Liver (tissue), 9 donors: ENCODE results near the gene P4HB. TPM values are rescaled to one million over a fixed set of nuclear protein-coding genes. Genes with fewer than 3 reads are reported as not detected.
A peak's percentile ranks its signal among the peaks of the same experiment; 100 is the strongest.

ENCODE experiments used
- DNase-seq: peaks from one replicate; pipeline ENCODE4 v3.0.0-alpha.2; 2017; ENCODE audit warnings: low spot score
- H3K27ac ChIP-seq, 2 donors: one replicate each; pipeline ENCODE4 v1.7.0; 2013; ENCODE audit warnings: inconsistent platforms in 2 of 2, low read length in 2 of 2, control low read depth in 1 of 2, low read depth in 1 of 2, mild to moderate bottlenecking in 1 of 2
- H3K27me3 ChIP-seq, 4 donors: one replicate each; pipeline versions ENCODE4 v1.6.1 to v1.7.0; 2013; ENCODE audit warnings: low read length in 3 of 4, inconsistent platforms in 1 of 4, mild to moderate bottlenecking in 1 of 4, moderate library complexity in 1 of 4; ENCODE audit not compliant: control insufficient read depth in 4 of 4, insufficient read depth in 4 of 4
- H3K36me3 ChIP-seq, 4 donors: one replicate each; pipeline versions ENCODE4 v1.6.1 to v1.7.0; 2013; ENCODE audit warnings: low read length in 3 of 4, mild to moderate bottlenecking in 3 of 4, low read depth in 1 of 4, moderate library complexity in 1 of 4; ENCODE audit not compliant: control insufficient read depth in 4 of 4, insufficient read depth in 3 of 4
- H3K4me1 ChIP-seq, 4 donors: one replicate each; pipeline versions ENCODE4 v1.6.1 to v1.7.0; 2013; ENCODE audit warnings: low read length in 3 of 4, mild to moderate bottlenecking in 3 of 4, moderate library complexity in 1 of 4; ENCODE audit not compliant: control insufficient read depth in 4 of 4, insufficient read depth in 4 of 4
- H3K4me3 ChIP-seq, 3 donors: one replicate each; pipeline versions ENCODE4 v1.6.1 to v1.7.0; 2013; ENCODE audit warnings: low read length in 3 of 3, control low read depth in 1 of 3, low read depth in 1 of 3, mild to moderate bottlenecking in 1 of 3
- H3K9ac ChIP-seq, 2 donors: one replicate each; pipeline ENCODE4 v1.7.0; 2013; ENCODE audit warnings: low read length in 2 of 2, mild to moderate bottlenecking in 2 of 2, moderate library complexity in 2 of 2, control low read depth in 1 of 2, low read depth in 1 of 2
- H3K9me3 ChIP-seq, 4 donors: one replicate each; pipeline versions ENCODE4 v1.6.1 to v1.7.0; 2013; ENCODE audit warnings: low read length in 3 of 4; ENCODE audit not compliant: control insufficient read depth in 4 of 4
- ATF3 ChIP-seq: IDR thresholded peaks from 2 replicates; pipeline ENCODE4 v1.6.1; 2016; ENCODE audit warnings: antibody characterized with exemption
- CTCF ChIP-seq: fragments of 150-350 bp; IDR thresholded peaks from 2 replicates; pipeline ENCODE4 v1.5.1; 2017; ENCODE audit warnings: improper control_type of control experiment, low read depth, low read length; ENCODE audit not compliant: missing input control
- FOXA1 ChIP-seq: IDR thresholded peaks from 2 replicates; pipeline ENCODE4 v1.6.1; 2016; ENCODE audit warnings: antibody characterized with exemption
- FOXA2 ChIP-seq: IDR thresholded peaks from 2 replicates; pipeline ENCODE4 v1.6.1; 2016; ENCODE audit warnings: antibody characterized with exemption
- GABPA ChIP-seq, 2 donors: IDR thresholded peaks in 1 of 2; conservative IDR thresholded peaks in 1 of 2; 2 replicates each; pipeline ENCODE4 v1.6.1; 2016; ENCODE audit warnings: antibody characterized with exemption in 2 of 2, mild to moderate bottlenecking in 1 of 2, moderate library complexity in 1 of 2
- HNF4A ChIP-seq, 2 donors: conservative IDR thresholded peaks; 2 replicates each; pipeline ENCODE4 v1.6.1; 2016; ENCODE audit warnings: antibody characterized with exemption in 2 of 2, mild to moderate bottlenecking in 2 of 2
- HNF4G ChIP-seq: IDR thresholded peaks from 2 replicates; pipeline ENCODE4 v1.6.1; 2016; ENCODE audit warnings: antibody characterized with exemption
- MAX ChIP-seq: IDR thresholded peaks from 2 replicates; pipeline ENCODE4 v1.6.1; 2016; ENCODE audit warnings: antibody characterized with exemption
- NR2F2 ChIP-seq: IDR thresholded peaks from 2 replicates; pipeline ENCODE4 v1.6.1; 2016; ENCODE audit warnings: antibody characterized with exemption
- REST ChIP-seq: IDR thresholded peaks from 2 replicates; pipeline ENCODE4 v1.6.1; 2016; ENCODE audit warnings: antibody characterized with exemption, mild to moderate bottlenecking
- RXRA ChIP-seq, 2 donors: IDR thresholded peaks; 2 replicates each; pipeline ENCODE4 v1.6.1; 2017 to 2018; ENCODE audit warnings: antibody characterized with exemption in 2 of 2, mild to moderate bottlenecking in 1 of 2
- SP1 ChIP-seq: IDR thresholded peaks from 2 replicates; pipeline ENCODE4 v1.6.1; 2018; ENCODE audit warnings: antibody characterized with exemption, mild to moderate bottlenecking
- TAF1 ChIP-seq: conservative IDR thresholded peaks from 2 replicates; pipeline ENCODE4 v1.6.1; 2016; ENCODE audit warnings: antibody characterized with exemption, mild to moderate bottlenecking
- ZBTB33 ChIP-seq: IDR thresholded peaks from 2 replicates; pipeline ENCODE4 v1.6.1; 2016; ENCODE audit warnings: antibody characterized with exemption
- WGBS: extraction: QIAGEN DNeasy Blood & Tissue Kit; methylation state at CpG from one replicate; pipeline ENCODE4 v1.1.7; 2013; 5-methylcytosine and 5-hydroxymethylcytosine counted together
- polyA plus RNA-seq, 2 donors: library from polyadenylated mRNA; stranded (reverse) in 1 of 2; unstranded in 1 of 2; fragments of 200-250 nt in 1 of 2; fragments of >200 nt in 1 of 2; fragmentation: Nextera tagmentation in 1 of 2; extraction: Ambion mirVana in 1 of 2; gene quantifications; one replicate each; pipeline versions ENCODE4 v1.2.1 to v1.2.3, GENCODE V29; 2013 to 2015
- total RNA-seq, 2 donors: library from RNA; depleted of rRNA; stranded (reverse); fragments of >200 nt; gene quantifications; one replicate each; pipeline ENCODE4 v1.2.3, GENCODE V29; 2014
- donor health status: healthy.
- donor health status: healthy.
- donor health status: healthy.
- donor health status: healthy.
- donor health status: healthy.

P4HB gene
- total and polyA plus RNA-seq, 4 donors: 1,000 to 3,361 (median 1,576) TPM

- H3K4me1 ChIP-seq: peaks cover 14 to 29% (median 23%) of the 10 kb centered on the region in 4 donors
- TF ChIP-seq RXRA (IDR thresholded peaks at IDR 0.05) (no peak), HNF4G (no peak), ATF3 (no peak), FOXA1 (no peak), ZBTB33 (no peak), REST (no peak), CTCF (no peak), HNF4A (conservative IDR thresholded peaks at IDR 0.05) (no peak), TAF1 (no peak), FOXA2 (no peak)
- DNase-seq: no peak
- H3K27me3 ChIP-seq: peaks cover 0 to 2% (median 0%) of the 10 kb centered on the region in 4 donors
- WGBS: 59% methylated on average over 18 of the region's 18 CpGs
- peaks cover 0 to 7% (median 4%) of the 10 kb centered on the region in 4 donors for H3K36me3 ChIP-seq
- peak overlapping the region in 1 of 3 donors; percentile 90 for H3K4me3 ChIP-seq
- H3K9me3 ChIP-seq: no peaks in the 10 kb centered on the region
- peak overlapping the region; percentile 78 to 80 for H3K27ac ChIP-seq
- H3K9ac ChIP-seq: no peak overlapping the region
Measured at GRCh38 chr17:81805707-81806460, 54.5 kb downstream of the P4HB start.

GRCh38 chr17:81804559-81805399 lies 55.6 kb downstream of the P4HB start:
- H3K27ac ChIP-seq: peak overlapping the region; percentile 78 to 80
- peak overlapping the region; percentile 66 to 90 (median 75) for H3K4me3 ChIP-seq
- WGBS: 2% methylated on average over 65 of the region's 65 CpGs
- H3K9ac ChIP-seq: peak overlapping the region in 1 of 2 donors; percentile 7
- peaks cover 0 to 2% (median 0%) of the 10 kb centered on the region in 4 donors for H3K27me3 ChIP-seq
- peaks cover 14 to 26% (median 23%) of the 10 kb centered on the region in 4 donors for H3K4me1 ChIP-seq
- H3K9me3 ChIP-seq: no peaks in the 10 kb centered on the region
- no peak for DNase-seq
- peaks cover 0 to 3% (median 3%) of the 10 kb centered on the region in 4 donors for H3K36me3 ChIP-seq
- TF ChIP-seq NR2F2 (peak; percentile 38), MAX (no peak), HNF4G (no peak), HNF4A (conservative IDR thresholded peaks at IDR 0.05) (peak; percentile 74 to 81), ATF3 (no peak), REST (no peak), GABPA (IDR thresholded peaks at IDR 0.05 in 1 of 2, conservative IDR thresholded peaks at IDR 0.05 in 1 of 2) (no peak), SP1 (peak; percentile 44)
